ENCODE measurements around the gene KLHL29. TPM values are rescaled to one million over a fixed set of nuclear protein-coding genes. Genes with fewer than 3 reads are reported as not detected.

The KLHL29 gene
- total RNA-seq, 1 experiment from 2014 or later, result 12.2 TPM

- no peak for TF ChIP-seq EZH2 (IDR thresholded peaks at IDR 0.05; ENCODE audit: borderline replicate concordance, low read depth, low read length, poor library complexity, severe bottlenecking)
- POLR2A ChIA-PET (ENCODE audit: low non-redundant PET), result no interaction called here
- Histone ChIP-seq H3K36me3 (ENCODE audit: insufficient read depth, low read length, poor library complexity, severe bottlenecking) (no peaks in the 10 kb centered on the region), H3K27ac (ENCODE audit: low read depth, low read length, poor library complexity, severe bottlenecking) (peak overlapping the region; percentile 74), H3K4me3 (ENCODE audit: low read depth, low read length, poor library complexity, severe bottlenecking) (no peak overlapping the region), H3K27me3 (replicated peaks; ENCODE audit: insufficient read depth, low read depth, low read length, poor library complexity) (no peaks in the 10 kb centered on the region), H3K4me1 (ENCODE audit: insufficient read depth, low read length, poor library complexity, severe bottlenecking) (peaks cover 43% of the 10 kb centered on the region), H3K9me3 (ENCODE audit: low read depth, low read length, poor library complexity, severe bottlenecking) (no peaks in the 10 kb centered on the region)
- CTCF ChIA-PET, result no interaction called here
- peak; percentile 84 for DNase-seq (ENCODE audit: low spot score)
- BruUV-seq (replicated peaks), result no TSS peak
- intact Hi-C loops (cut with micrococcal nuclease; ENCODE audit: unreplicated experiment), result no loop called here
These were observed 165.0 kb downstream of the KLHL29 start for GRCh38 chr2:23549821-23550530.

- POLR2A ChIA-PET (ENCODE audit: low non-redundant PET), result no interaction called here
These were observed 165.6 kb downstream of the KLHL29 start for GRCh38 chr2:23550553-23550952.

GRCh38 chr2:23551875-23552274 is 166.9 kb downstream of the KLHL29 start:
- no peak for TF ChIP-seq CTCF (conservative IDR thresholded peaks at IDR 0.05; ENCODE audit: low read depth, low read length)
- no peak for TF ChIP-seq EZH2 (IDR thresholded peaks at IDR 0.05; ENCODE audit: borderline replicate concordance, low read depth, low read length, poor library complexity, severe bottlenecking)
- Histone ChIP-seq H3K4me1 (ENCODE audit: insufficient read depth, low read length, poor library complexity, severe bottlenecking) (peaks cover 36% of the 10 kb centered on the region), H3K27me3 (replicated peaks; ENCODE audit: insufficient read depth, low read depth, low read length, poor library complexity) (no peaks in the 10 kb centered on the region), H3K9me3 (ENCODE audit: low read depth, low read length, poor library complexity, severe bottlenecking) (no peaks in the 10 kb centered on the region), H3K36me3 (ENCODE audit: insufficient read depth, low read length, poor library complexity, severe bottlenecking) (no peaks in the 10 kb centered on the region), H3K27ac (ENCODE audit: low read depth, low read length, poor library complexity, severe bottlenecking) (no peak overlapping the region), H3K4me3 (ENCODE audit: low read depth, low read length, poor library complexity, severe bottlenecking) (no peak overlapping the region)
- BruUV-seq (replicated peaks), result no TSS peak
- ChIA-PET POLR2A (ENCODE audit: low non-redundant PET) (no interaction called here), CTCF (no interaction called here)
- intact Hi-C loops (cut with micrococcal nuclease; ENCODE audit: unreplicated experiment), result no loop called here
- no peak for DNase-seq (ENCODE audit: low spot score)

More at GRCh38 chr2:23550553-23550952, 165.6 kb downstream of the KLHL29 start:
- H3K4me1 ChIP-seq (ENCODE audit: insufficient read depth, low read length, poor library complexity, severe bottlenecking), result peaks cover 38% of the 10 kb centered on the region
- H3K36me3 ChIP-seq (ENCODE audit: insufficient read depth, low read length, poor library complexity, severe bottlenecking), result no peaks in the 10 kb centered on the region
- H3K4me3 ChIP-seq (ENCODE audit: low read depth, low read length, poor library complexity, severe bottlenecking), result no peak overlapping the region
- H3K27ac ChIP-seq (ENCODE audit: low read depth, low read length, poor library complexity, severe bottlenecking), result peak overlapping the region; percentile 74
- TSS peak; percentile 73 for BruUV-seq (replicated peaks)
- CTCF ChIA-PET, result no interaction called here
- H3K9me3 ChIP-seq (ENCODE audit: low read depth, low read length, poor library complexity, severe bottlenecking), result no peaks in the 10 kb centered on the region
- DNase-seq (ENCODE audit: low spot score), result peak; percentile 70
- TF ChIP-seq CTCF (conservative IDR thresholded peaks at IDR 0.05; ENCODE audit: low read depth, low read length) (no peak), EZH2 (IDR thresholded peaks at IDR 0.05; ENCODE audit: borderline replicate concordance, low read depth, low read length, poor library complexity, severe bottlenecking) (no peak)
- intact Hi-C loops (cut with micrococcal nuclease; ENCODE audit: unreplicated experiment), result no loop called here
- no peaks in the 10 kb centered on the region for H3K27me3 ChIP-seq (replicated peaks; ENCODE audit: insufficient read depth, low read depth, low read length, poor library complexity)

GRCh38 chr2:23553561-23553960 is 168.6 kb downstream of the KLHL29 start:
- BruUV-seq (replicated peaks), result no TSS peak
- no peak for DNase-seq (ENCODE audit: low spot score)
- H3K9me3 ChIP-seq (ENCODE audit: low read depth, low read length, poor library complexity, severe bottlenecking), result no peaks in the 10 kb centered on the region
- no peak overlapping the region for H3K4me3 ChIP-seq (ENCODE audit: low read depth, low read length, poor library complexity, severe bottlenecking)
- no peak for TF ChIP-seq EZH2 (IDR thresholded peaks at IDR 0.05; ENCODE audit: borderline replicate concordance, low read depth, low read length, poor library complexity, severe bottlenecking)
- no peak for TF ChIP-seq CTCF (conservative IDR thresholded peaks at IDR 0.05; ENCODE audit: low read depth, low read length)
- H3K4me1 ChIP-seq (ENCODE audit: insufficient read depth, low read length, poor library complexity, severe bottlenecking), result peaks cover 29% of the 10 kb centered on the region
- no peak overlapping the region for H3K27ac ChIP-seq (ENCODE audit: low read depth, low read length, poor library complexity, severe bottlenecking)
- H3K36me3 ChIP-seq (ENCODE audit: insufficient read depth, low read length, poor library complexity, severe bottlenecking), result no peaks in the 10 kb centered on the region
- intact Hi-C loops (cut with micrococcal nuclease; ENCODE audit: unreplicated experiment), result no loop called here
- ChIA-PET POLR2A (ENCODE audit: low non-redundant PET) (no interaction called here), CTCF (no interaction called here)
- no peaks in the 10 kb centered on the region for H3K27me3 ChIP-seq (replicated peaks; ENCODE audit: insufficient read depth, low read depth, low read length, poor library complexity)
